SK-N-MC (cell line): ENCODE data around the gene DNAH14.

Source experiments
- EZH2 ChIP-seq: fragments of 200-600 bp; sonication (generic); IDR thresholded peaks from one replicate; pipeline ENCODE4 v1.6.1; 2017; ENCODE audit warnings: antibody characterized with exemption
- POLR2AphosphoS5 ChIP-seq: IDR thresholded peaks from 2 replicates; pipeline ENCODE4 v1.6.1; 2012; ENCODE audit warnings: mild to moderate bottlenecking, low read depth, low read length, borderline replicate concordance

- TF ChIP-seq POLR2AphosphoS5 (no peak), EZH2 (no peak)
Measured at GRCh38 chr1:225425201-225425786, 495.8 kb downstream of the DNAH14 start.
